K562 (cell line): ENCODE data around the gene C11orf52. TPM values are rescaled to one million over a fixed set of nuclear protein-coding genes. Genes with fewer than 3 reads are reported as not detected.

Experiments used
- ATAC-seq: fragments of 200-7000 bp; cut with Tn5 transposase; 3 replicates; pipeline ENCODE4 v1.9.1; 2020; ENCODE audit warnings: moderate library complexity
- BruUV-seq: library from RNA; stranded (reverse); fragments of 400-500 nt; replicated peaks from 2 replicates; lab custom pipeline; 2021; lab: Mats Ljungman, UMichigan
- CTCF ChIA-PET: fragments of 300-600 bp; formaldehyde crosslinking; extraction: SDS; loops from one replicate; lab custom pipeline; 2021; ENCODE audit warnings: low intra/inter-chr PET ratio; lab: Yijun Ruan, JAX
- POLR2A ChIA-PET: fragments of 300-600, 350-650 bp; sonication (Branson Sonifier 250); formaldehyde crosslinking; extraction: SDS; loops from one replicate; lab custom pipeline; 2021; ENCODE audit warnings: antibody characterized with exemption, inconsistent platforms; lab: Yijun Ruan, JAX
- DNase-seq, 4 experiments: peaks; one replicate each; pipeline versions ENCODE4 v3.0.0 to v3.0.0-alpha.2; 2011 to 2018; ENCODE audit warnings: low spot score in 3 of 4, mixed read lengths in 3 of 4; ENCODE audit errors: extremely low read depth in 1 of 4
- FAIRE-seq: peaks from 2 replicates; lab custom pipeline; 2011; peaks lifted over from hg19 to GRCh38; lab: Jason Lieb, UNC
- H2AFZ ChIP-seq: 2 replicates; pipeline ENCODE4 v1.6.0; 2011; ENCODE audit warnings: low read depth, low read length, control low read depth, inconsistent platforms
- H3K27ac ChIP-seq: fragments of 200-600 bp; 3 replicates; pipeline ENCODE4 v1.8.0; 2011; ENCODE audit warnings: low read depth, mild to moderate bottlenecking, control low read depth, inconsistent platforms, low read length, moderate library complexity, mixed read lengths; ENCODE audit errors: extremely low read depth
- H3K27me3 ChIP-seq, 2 experiments: fragments of 300-600 bp in 1 of 2; 2 replicates in 1 of 2; 3 replicates in 1 of 2; pipeline versions ENCODE4 v1.6.0 to v1.8.0; 2011; ENCODE audit warnings: inconsistent platforms in 2 of 2, low read length in 2 of 2, mild to moderate bottlenecking in 1 of 2, mixed read lengths in 1 of 2, moderate library complexity in 1 of 2; ENCODE audit not compliant: control insufficient read depth in 2 of 2, insufficient read depth in 2 of 2
- H3K36me3 ChIP-seq: fragments of 300-600 bp; 3 replicates; pipeline ENCODE4 v1.8.0; 2011; ENCODE audit warnings: mild to moderate bottlenecking, low read length, inconsistent platforms; ENCODE audit not compliant: control insufficient read depth, insufficient read depth
- H3K4me1 ChIP-seq, 2 experiments: fragments of 200-600 bp in 1 of 2; replicated peaks in 1 of 2; 2 replicates in 1 of 2; 3 replicates in 1 of 2; pipeline versions ENCODE4 v1.5.1 to v1.8.0; 2011; ENCODE audit warnings: inconsistent platforms in 2 of 2, low read length in 2 of 2, mild to moderate bottlenecking in 1 of 2, mixed read lengths in 1 of 2, moderate library complexity in 1 of 2; ENCODE audit not compliant: control insufficient read depth in 2 of 2, insufficient read depth in 2 of 2
- H3K4me2 ChIP-seq: 2 replicates; pipeline ENCODE4 v1.6.1; 2011; ENCODE audit warnings: low read length, control low read depth, inconsistent platforms, mixed read lengths; ENCODE audit not compliant: insufficient read depth
- H3K4me3 ChIP-seq: fragments of 200-600 bp; sonication (generic), shearing (Covaris generic); 2 replicates; pipeline ENCODE4 v1.5.1; 2016; ENCODE audit warnings: control low read depth, inconsistent platforms
- H3K79me2 ChIP-seq: fragments of 200-600 bp; 3 replicates; pipeline ENCODE4 v1.8.0; 2011; ENCODE audit warnings: low read length, inconsistent platforms; ENCODE audit not compliant: control insufficient read depth, insufficient read depth
- H3K9ac ChIP-seq, 2 experiments: 2 replicates each; pipeline versions ENCODE4 v1.6.0 to v1.6.1; 2011; ENCODE audit warnings: low read depth in 2 of 2, low read length in 2 of 2, control low read depth in 1 of 2, inconsistent platforms in 1 of 2, mild to moderate bottlenecking in 1 of 2, mixed read lengths in 1 of 2; ENCODE audit not compliant: insufficient read depth in 1 of 2
- H3K9me1 ChIP-seq: one replicate; pipeline ENCODE4 v1.6.0; 2011; ENCODE audit warnings: inconsistent platforms, mild to moderate bottlenecking, low read length, moderate library complexity; ENCODE audit not compliant: control insufficient read depth, insufficient read depth
- H3K9me3 ChIP-seq: replicated peaks from 2 replicates; pipeline ENCODE4 v1.5.1; 2011; ENCODE audit warnings: low read depth, low read length, inconsistent platforms; ENCODE audit not compliant: control insufficient read depth, insufficient read depth
- H4K20me1 ChIP-seq: replicated peaks from 2 replicates; pipeline ENCODE4 v1.6.1; 2011; ENCODE audit warnings: low read length, inconsistent platforms, mixed read lengths; ENCODE audit not compliant: control insufficient read depth, insufficient read depth
- ATF3 ChIP-seq, 2 experiments: fragments of 450-650 bp in 1 of 2; sonication (generic) in 1 of 2; formaldehyde crosslinking in 1 of 2; IDR thresholded peaks in 1 of 2; conservative IDR thresholded peaks in 1 of 2; 2 replicates each; pipeline versions ENCODE4 v1.6.1 to v1.8.1; 2016 to 2023; ENCODE audit warnings: mild to moderate bottlenecking in 2 of 2, moderate library complexity in 2 of 2, inconsistent platforms in 1 of 2, missing genetic modification reagents in 1 of 2
- CBX2 ChIP-seq: fragments of 200-600 bp; sonication (generic); IDR thresholded peaks from one replicate; pipeline ENCODE4 v1.6.1; 2012; ENCODE audit warnings: mild to moderate bottlenecking, low read length, inconsistent platforms; ENCODE audit not compliant: insufficient read depth, poor library complexity, severe bottlenecking
- NFXL1 ChIP-seq: fragments of 450-650 bp; formaldehyde crosslinking; IDR thresholded peaks from 2 replicates; pipeline ENCODE4 v1.4.0; 2021; ENCODE audit warnings: mild to moderate bottlenecking
- PHTF2 ChIP-seq: fragments of 250-450 bp; sonication (Bioruptor Pico); IDR thresholded peaks from 2 replicates; pipeline ENCODE4 v1.5.0; 2021; ENCODE audit warnings: mild to moderate bottlenecking
- POLR2AphosphoS5 ChIP-seq: IDR thresholded peaks from 2 replicates; pipeline ENCODE4 v1.6.1; 2011; ENCODE audit warnings: mild to moderate bottlenecking, low read depth, low read length, moderate library complexity; ENCODE audit not compliant: control insufficient read depth, insufficient read depth
- POLR3A ChIP-seq: IDR thresholded peaks from 2 replicates; pipeline ENCODE4 v1.6.1; 2011; ENCODE audit warnings: borderline replicate concordance, mild to moderate bottlenecking, moderate library complexity; ENCODE audit not compliant: insufficient read length, insufficient read depth; ENCODE audit errors: extremely low read depth
- RBM14 ChIP-seq: fragments of 200-400 bp; formaldehyde crosslinking; IDR thresholded peaks from 2 replicates; pipeline ENCODE4 v1.6.1; 2018; ENCODE audit warnings: low read depth, mild to moderate bottlenecking, low read length, moderate library complexity, borderline replicate concordance; ENCODE audit not compliant: insufficient read depth
- RCOR1 ChIP-seq, 2 experiments: IDR thresholded peaks; 2 replicates each; pipeline ENCODE4 v1.6.1; 2012; ENCODE audit warnings: low read depth in 2 of 2, low read length in 2 of 2, borderline replicate concordance in 1 of 2, improper control_type of control experiment in 1 of 2
- SIN3A ChIP-seq, 2 experiments: fragments of 150-350 bp in 1 of 2; IDR thresholded peaks; 2 replicates each; pipeline ENCODE4 v1.6.1; 2011 to 2016; ENCODE audit warnings: borderline replicate concordance in 2 of 2, low read depth in 2 of 2, low read length in 2 of 2, mild to moderate bottlenecking in 2 of 2, moderate library complexity in 2 of 2; ENCODE audit not compliant: control insufficient read depth in 1 of 2
- ZBTB26 ChIP-seq: fragments of 450-650 bp; formaldehyde crosslinking; IDR thresholded peaks from 2 replicates; pipeline ENCODE4 v1.4.0; 2022; ENCODE audit warnings: missing genetic modification characterization
- ZNF408 ChIP-seq: fragments of 250-450 bp; sonication (Bioruptor Pico); IDR thresholded peaks from 2 replicates; pipeline ENCODE4 v1.4.0; 2020; ENCODE audit warnings: low read depth, mild to moderate bottlenecking, moderate library complexity
- in situ Hi-C: fragments of 300-500 bp; cut with MboI; formaldehyde crosslinking; loops from 4 replicates; pipeline ENCODE4 v1.15.0; 2018; ENCODE audit warnings: inconsistent platforms, mixed read lengths
- intact Hi-C: fragments of 100-400 bp; cut with micrococcal nuclease; formaldehyde crosslinking; loops from 2 replicates; pipeline ENCODE4 v1.14.2; 2022
- polyA plus RNA-seq, 8 experiments: library from polyadenylated mRNA; depleted of rRNA in 4 of 8; stranded (reverse) in 5 of 8; unstranded in 3 of 8; fragments of >200 nt; fragmentation: Nextera tagmentation in 2 of 8; fragmentation: Illumina TruSeq in 1 of 8; extraction: Ambion mirVana in 2 of 8; extraction: Trizol in 1 of 8; gene quantifications; 2 replicates each; pipeline versions ENCODE4 v1.2.1 to v1.2.3, GENCODE V29; 2011 to 2014; ENCODE audit warnings: inconsistent platforms in 1 of 8, missing spikeins in 1 of 8
- total RNA-seq, 7 experiments: library from RNA; depleted of rRNA in 6 of 7; stranded (reverse); fragments of >200 nt in 6 of 7; fragmentation: Illumina TruSeq in 2 of 7; extraction: Trizol in 2 of 7; gene quantifications; 2 replicates each; pipeline versions ENCODE4 v1.2.1 to v1.2.3, GENCODE V29; 2011 to 2021; ENCODE audit warnings: low replicate concordance in 1 of 7
- TF ChIP-seq, protein P1 (sequence below): sonication (generic); formaldehyde crosslinking; IDR thresholded peaks from 2 replicates; pipeline ENCODE4 v1.9.0; 2022; ENCODE audit warnings: mild to moderate bottlenecking, missing genetic modification reagents
- TF ChIP-seq, protein P2 (sequence below), 2 experiments: fragments of 250-450 bp in 1 of 2; fragments of 450-650 bp in 1 of 2; sonication (Bioruptor Pico) in 1 of 2; IDR thresholded peaks; 2 replicates each; pipeline versions ENCODE4 v1.6.1 to v1.8.0; 2016 to 2021; ENCODE audit warnings: mild to moderate bottlenecking in 2 of 2, moderate library complexity in 2 of 2, missing compliant biosample characterization in 1 of 2, missing genetic modification characterization in 1 of 2

C11orf52 gene
- total and polyA plus RNA-seq, 9 of the 15 experiments (the other 6 are each of a cell fraction or from before 2014, with no cell fraction given): 0.29 to 2.9 (median 1.0) TPM

DNA sequence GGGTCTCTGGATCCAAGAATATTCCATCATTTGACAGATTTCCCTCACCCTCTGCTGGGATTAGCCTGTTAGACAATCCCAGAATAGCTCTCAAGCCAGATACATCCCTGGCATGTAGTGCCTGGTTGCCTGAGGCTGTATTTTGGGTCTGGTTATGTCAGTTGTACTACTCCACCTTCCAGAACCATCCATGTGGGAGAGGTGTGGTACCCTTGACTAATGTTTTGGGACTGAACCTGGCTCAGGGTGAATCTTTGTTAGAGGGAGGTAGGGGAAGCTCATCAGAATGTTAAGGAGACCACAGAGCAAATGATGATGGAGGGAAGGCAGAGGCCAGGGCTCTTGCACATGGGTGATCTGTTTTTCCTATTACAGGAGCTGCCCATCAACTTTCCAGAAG is 5.2 kb downstream of the C11orf52 start:
- H3K27ac ChIP-seq: no peak overlapping the region
- H3K36me3 ChIP-seq: no peaks in the 10 kb centered on the region
- no peak overlapping the region for H3K9ac ChIP-seq
- no peak overlapping the region for H3K4me2 ChIP-seq
- no peaks in the 10 kb centered on the region for H3K9me3 ChIP-seq
- ATAC-seq (no peak), DNase-seq (no peak), FAIRE-seq (no peak)
- intact Hi-C loops (no loop called here), in situ Hi-C loops (no loop called here)
- no peaks in the 10 kb centered on the region for H3K9me1 ChIP-seq
- H3K79me2 ChIP-seq: no peaks in the 10 kb centered on the region
- BruUV-seq: no TSS peak
- peaks cover 31 to 37% of the 10 kb centered on the region in 2 experiments for H3K4me1 ChIP-seq
- no peaks in the 10 kb centered on the region for H4K20me1 ChIP-seq
- no peak overlapping the region for H3K4me3 ChIP-seq
- ChIA-PET POLR2A (interaction anchor here (1.7 to 2.1 kb wide), 2 partner anchors 13 to 14 kb away, joined by 4 to 8 read pairs; partner anchors contain the start of genes CRYAB and DIXDC1), CTCF (no interaction called here)
- peak overlapping the region; percentile 93 for H2AFZ ChIP-seq
- TF ChIP-seq ZBTB26 (no peak), ZNF408 (CRISPR knock-in tag) (no peak), NFXL1 (CRISPR knock-in tag) (no peak), ATF3 (IDR thresholded peaks at IDR 0.05) (no peak), ATF3 (CRISPR knock-in tag; conservative IDR thresholded peaks at IDR 0.05) (no peak), RBM14 (no peak), PHTF2 (CRISPR knock-in tag) (no peak), POLR2AphosphoS5 (no peak), POLR3A (no peak), CBX2 (no peak), SIN3A (IDR thresholded peaks at IDR 0.05; ENCODE audit: borderline replicate concordance in 2 of 2, control insufficient read depth in 1 of 2, low read depth in 2 of 2, low read length in 2 of 2) (no peak), RCOR1 (IDR thresholded peaks at IDR 0.05; ENCODE audit: borderline replicate concordance in 1 of 2, low read depth in 2 of 2, low read length in 2 of 2) (no peak)
- TF ChIP-seq, protein P1, sequence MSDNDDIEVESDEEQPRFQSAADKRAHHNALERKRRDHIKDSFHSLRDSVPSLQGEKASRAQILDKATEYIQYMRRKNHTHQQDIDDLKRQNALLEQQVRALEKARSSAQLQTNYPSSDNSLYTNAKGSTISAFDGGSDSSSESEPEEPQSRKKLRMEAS: no peak
- TF ChIP-seq, protein P2, sequence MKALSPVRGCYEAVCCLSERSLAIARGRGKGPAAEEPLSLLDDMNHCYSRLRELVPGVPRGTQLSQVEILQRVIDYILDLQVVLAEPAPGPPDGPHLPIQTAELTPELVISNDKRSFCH (CRISPR knock-in tag; IDR thresholded peaks at IDR 0.05): no peak
- TF ChIP-seq, protein P2 (tag; IDR thresholded peaks at IDR 0.05): no peak
- H3K27me3 ChIP-seq: no peaks in the 10 kb centered on the region
